GM19099 (cell line): Measurements from ENCODE around the gene ZNF281.

Source experiments
- POLR2A ChIP-seq: IDR thresholded peaks from 3 replicates; pipeline ENCODE4 v1.6.1; 2011; ENCODE audit warnings: low read depth; ENCODE audit not compliant: insufficient read length; ENCODE audit errors: extremely low read depth

The ZNF281 gene

GRCh38 chr1:200379940-200380588 is 29.8 kb downstream of the ZNF281 start:
- TF ChIP-seq POLR2A = no peak

DNA sequence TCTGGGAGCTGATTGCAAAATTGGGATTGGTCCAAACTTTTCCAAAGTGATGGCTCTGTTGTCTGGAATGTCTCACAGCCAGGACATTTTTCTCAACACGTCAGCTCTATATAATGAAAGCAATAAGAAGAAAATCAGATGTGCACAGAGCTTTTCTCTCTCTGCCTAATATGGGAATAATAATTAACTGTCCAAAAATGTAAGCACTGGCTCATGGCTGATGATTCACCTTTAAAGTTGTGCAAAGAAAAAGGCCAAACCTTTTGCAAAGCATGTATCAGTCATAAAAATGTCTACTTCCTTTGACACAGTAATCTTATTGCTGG is 30.4 kb downstream of the ZNF281 start:
- no peak for TF ChIP-seq POLR2A

DNA sequence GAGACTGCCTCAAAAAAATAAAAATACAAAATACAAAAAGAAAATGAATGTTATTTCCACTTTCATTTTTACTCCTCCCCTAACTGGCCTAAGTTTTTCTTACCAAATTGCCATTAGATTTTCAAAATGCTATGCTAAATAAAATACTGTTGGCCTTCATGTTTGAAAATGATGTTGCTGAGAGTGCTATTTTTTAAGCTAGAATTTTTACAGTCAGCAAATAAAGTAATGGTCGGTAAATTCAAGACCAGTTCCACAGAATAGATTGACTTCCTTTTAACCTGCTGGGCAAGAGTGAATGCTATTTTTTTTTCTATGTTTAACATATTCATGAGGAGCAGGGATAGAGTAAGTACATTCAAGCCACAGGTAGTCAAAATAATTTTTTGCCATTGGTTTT is 31.7 kb downstream of the ZNF281 start:
- TF ChIP-seq POLR2A = no peak

DNA sequence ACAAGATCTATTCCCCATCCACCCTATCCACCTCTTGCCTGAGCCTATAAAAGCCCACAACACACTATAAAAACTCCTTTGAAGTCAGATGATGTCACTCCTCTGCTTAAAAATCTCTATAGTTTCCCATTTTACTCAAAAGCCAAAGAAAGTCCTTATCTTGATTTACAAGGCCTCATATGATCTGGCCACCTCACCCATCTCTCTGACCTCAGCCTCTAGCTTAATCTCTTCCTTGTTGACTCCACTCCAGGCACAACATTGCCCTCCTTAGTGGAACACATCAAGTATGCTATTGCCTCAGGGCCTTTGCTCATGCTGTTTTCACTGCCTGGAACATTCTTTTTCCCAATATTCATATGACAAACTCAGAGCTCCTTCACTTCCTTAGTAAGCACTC is 33.3 kb downstream of the ZNF281 start:
- no peak for TF ChIP-seq POLR2A

- no peak for TF ChIP-seq POLR2A
Observed at GRCh38 chr1:200374569-200375295, 35.1 kb downstream of the ZNF281 start.

GRCh38 chr1:200373811-200374231 is 36.0 kb downstream of the ZNF281 start:
- TF ChIP-seq POLR2A = no peak

- no peak for TF ChIP-seq POLR2A
Observed at GRCh38 chr1:200372885-200373181, 37.0 kb downstream of the ZNF281 start.

DNA sequence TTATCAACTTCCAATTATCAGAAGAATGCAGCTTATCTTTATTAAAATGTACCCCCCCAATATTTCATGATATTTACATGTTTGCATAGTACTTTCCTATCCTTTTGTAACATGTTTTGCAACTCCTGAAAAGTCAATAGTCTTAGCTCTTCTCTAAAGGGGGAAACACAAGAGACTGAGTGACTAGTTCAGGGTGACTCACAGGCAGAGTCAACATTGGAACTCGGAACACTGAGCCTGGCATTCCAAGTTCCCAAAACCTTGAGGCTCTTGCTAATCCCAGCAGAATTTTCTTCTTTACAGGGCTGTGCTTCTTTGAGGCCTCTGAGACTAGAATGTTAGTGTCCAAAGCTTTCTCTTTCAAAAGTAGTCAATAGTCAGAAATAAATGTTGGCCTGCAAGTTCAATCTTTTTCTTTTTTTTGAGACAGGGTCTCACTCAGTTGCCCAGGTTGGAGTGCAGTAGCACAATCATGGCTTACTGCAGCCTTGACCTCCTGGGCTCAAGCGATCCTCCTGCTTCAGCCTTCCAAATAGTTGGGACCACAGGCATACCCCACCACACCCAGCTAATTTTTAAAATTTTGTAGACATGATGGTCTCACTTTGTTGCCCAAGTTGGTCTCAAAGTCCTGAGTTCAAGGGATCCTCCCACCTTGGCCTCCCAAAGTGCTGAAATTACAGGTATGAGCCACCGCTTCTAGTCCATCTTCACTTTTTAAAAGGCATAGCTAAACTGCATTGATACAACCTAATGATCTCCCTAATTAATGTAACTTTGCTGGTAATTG is 37.5 kb downstream of the ZNF281 start:
- TF ChIP-seq POLR2A = no peak

DNA sequence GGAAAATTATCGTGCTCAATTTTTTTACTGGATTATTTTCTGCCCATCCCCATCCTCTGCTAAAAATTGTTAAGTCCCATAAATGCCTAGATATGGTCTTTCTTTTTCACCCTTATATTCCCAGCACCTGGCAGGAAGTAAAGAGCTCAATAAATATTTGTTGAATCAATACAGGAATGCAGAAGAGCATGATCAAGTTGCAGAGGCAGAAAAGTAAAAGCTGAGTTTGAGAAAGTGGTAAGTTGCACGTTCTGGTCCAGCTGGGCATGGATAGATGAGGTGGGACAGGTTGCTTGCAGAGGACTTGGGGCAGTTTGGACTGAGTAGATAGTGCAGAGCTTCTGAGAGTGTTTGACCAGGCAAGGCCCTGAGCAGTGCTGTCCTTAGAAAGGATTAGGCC is 40.1 kb downstream of the ZNF281 start:
- no peak for TF ChIP-seq POLR2A

DNA sequence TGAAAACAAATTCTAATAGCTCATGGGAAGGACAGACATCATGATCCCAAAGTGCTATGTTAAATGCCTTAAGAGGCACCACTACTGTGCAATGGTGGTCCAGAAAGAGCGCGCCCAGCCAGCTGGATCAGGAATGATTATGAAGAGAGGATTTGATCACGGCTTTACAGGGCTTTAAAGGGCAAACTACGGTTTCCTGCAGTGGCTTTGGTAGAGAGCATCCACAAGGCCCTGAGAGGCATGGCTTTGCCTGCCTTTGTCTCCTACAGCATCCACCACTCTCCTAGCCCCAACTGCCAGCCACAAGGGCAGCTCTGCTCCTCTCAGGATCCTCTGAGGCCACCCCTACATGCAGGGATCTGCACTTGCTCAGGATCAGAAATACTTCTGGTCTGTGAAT is 40.7 kb downstream of the ZNF281 start:
- TF ChIP-seq POLR2A = no peak

GRCh38 chr1:200368556-200368955 is 41.3 kb downstream of the ZNF281 start:
- no peak for TF ChIP-seq POLR2A

DNA sequence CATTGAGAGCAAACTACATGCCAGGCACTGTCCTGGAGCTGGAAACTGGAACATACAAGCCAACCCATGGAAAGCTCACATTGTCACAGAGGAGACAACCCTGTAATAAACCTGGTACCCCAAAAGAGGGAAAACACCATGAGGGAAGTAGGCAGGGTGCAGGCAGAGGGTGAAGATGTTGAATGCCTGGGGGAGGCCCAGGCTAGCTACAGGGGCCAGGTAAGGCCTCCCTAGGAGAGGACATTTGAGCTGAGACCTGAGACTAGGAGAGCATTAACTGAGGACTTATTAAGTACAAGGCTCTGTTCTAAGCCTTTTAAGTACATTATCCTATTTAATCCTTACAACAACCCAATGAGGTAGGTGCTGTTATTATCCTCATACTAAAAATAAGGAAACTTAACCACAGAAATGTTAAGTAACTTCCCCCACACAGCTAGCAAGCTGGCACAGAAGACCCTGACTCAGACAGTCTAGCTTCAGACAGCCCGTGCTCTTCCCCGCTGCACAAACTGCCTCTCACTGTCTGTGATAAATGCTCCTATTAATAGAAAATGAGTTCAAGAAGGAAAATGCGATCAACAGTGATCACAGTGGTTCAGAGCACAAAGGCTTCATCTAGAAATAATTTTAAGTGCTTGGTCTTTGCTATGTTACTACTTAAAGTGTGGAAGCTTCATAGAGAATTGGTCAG is 41.8 kb downstream of the ZNF281 start:
- no peak for TF ChIP-seq POLR2A

DNA sequence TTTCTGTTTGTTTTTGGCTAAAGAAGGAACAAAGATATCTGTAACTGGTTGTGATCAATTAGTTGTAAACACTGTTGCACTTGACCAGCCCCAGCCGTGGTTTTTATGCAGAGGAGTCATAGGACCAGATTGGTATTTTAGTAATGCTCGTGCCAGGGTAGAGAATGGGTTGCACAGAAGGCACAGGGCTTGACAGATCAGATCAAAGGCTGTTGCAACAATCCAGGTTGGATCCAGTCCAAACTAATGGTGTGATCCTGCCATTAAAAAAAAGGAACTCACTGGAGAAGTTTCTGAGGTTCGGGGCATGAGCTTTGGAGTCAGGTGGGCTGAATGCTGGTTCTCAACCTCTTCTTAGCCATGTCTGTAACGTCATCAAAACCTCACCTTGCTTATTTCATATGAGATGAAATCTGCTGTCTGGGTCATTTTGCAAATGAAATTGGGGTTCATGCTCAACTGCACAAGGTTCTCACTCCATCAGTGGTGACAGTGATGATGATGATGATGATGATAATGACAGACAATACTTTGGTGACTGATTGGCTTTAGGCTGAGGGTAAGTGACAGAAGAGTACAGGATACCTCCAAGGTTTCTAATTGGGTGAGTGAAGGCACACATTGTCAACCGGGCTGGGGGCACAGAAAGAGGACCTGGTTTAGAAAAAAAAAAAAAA is 43.1 kb downstream of the ZNF281 start:
- TF ChIP-seq POLR2A = no peak

DNA sequence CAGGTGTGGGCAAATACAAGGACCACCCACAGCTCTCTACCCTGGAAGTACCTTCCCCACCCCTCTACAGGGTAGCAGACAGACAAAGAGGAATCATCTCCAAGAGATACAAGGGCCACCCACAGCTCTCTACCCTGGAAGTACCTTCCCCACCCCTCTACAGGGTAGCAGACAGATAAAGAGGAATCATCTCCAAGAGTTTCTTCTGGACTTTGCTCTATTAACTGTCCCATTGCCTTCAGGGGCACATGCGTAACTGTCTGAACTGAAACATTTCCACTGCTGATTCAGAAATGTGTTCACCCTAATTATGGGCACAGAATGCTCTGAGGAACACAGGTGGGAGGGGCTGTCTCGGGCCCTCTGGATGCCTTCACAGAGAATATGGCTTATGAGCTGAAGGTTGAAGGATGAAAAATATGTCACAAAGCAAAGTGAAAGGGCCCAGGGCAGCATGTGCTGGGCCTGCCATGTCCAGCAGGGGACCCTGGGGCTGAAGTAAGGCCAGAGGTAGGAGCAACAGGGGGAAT is 43.9 kb downstream of the ZNF281 start:
- no peak for TF ChIP-seq POLR2A

DNA sequence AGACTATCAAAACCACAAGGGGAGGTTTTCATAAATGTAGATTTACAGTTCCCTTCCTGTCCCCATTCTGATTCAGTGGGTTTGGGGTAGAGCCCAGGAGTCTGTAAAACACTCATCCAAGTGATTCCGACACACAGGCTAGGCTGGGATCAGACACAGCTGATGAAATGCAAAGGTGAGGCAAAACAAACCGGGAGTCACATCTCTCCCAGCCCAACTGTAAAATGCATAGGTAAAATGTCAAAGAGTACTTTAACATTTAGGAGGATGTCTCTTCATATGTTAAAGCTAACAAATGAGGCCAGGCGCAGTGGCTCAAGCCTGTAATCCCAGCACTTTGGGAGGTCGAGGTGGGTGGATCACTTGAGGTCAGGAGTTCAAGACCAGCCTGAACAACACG is 45.0 kb downstream of the ZNF281 start:
- TF ChIP-seq POLR2A = no peak
